KBM-7 (cell line): Measurements from ENCODE around the gene HSD11B1L.
A peak's percentile ranks its signal among the peaks of the same experiment; 100 is the strongest.

Source experiments
- DNase-seq: peaks from one replicate; pipeline ENCODE4 v3.0.0-alpha.2; 2015
- in situ Hi-C: fragments of 300-500 bp; cut with MboI; formaldehyde crosslinking; loops from 2 replicates; pipeline ENCODE4 v1.14.3; 2020; ENCODE audit warnings: low sequenced_read_pairs, low pct_unique_long_range_greater_than_20kb, mixed read lengths

Gene HSD11B1L

GRCh38 chr19:5680437-5681368, at the start of gene HSD11B1L, which contains the start of gene MICOS13:
Gene HSD11B1L (plus strand): TSS chr19:5681027. CDS start chr19:5684833, 3,806 bp downstream.
Gene MICOS13 (minus strand): TSS chr19:5680516. CDS start chr19:5680486, 30 bp downstream.
- DNase-seq, result peak; percentile 99
- in situ Hi-C loops, result no loop called here

GRCh38 chr19:5631567-5632240, 49.1 kb upstream of the HSD11B1L start:
- no peak for DNase-seq
- in situ Hi-C loops, result no loop called here

- DNase-seq, result no peak
- in situ Hi-C loops, result no loop called here
Observed at GRCh38 chr19:5632241-5632612, 48.6 kb upstream of the HSD11B1L start.

- in situ Hi-C loops, result no loop called here
Observed at GRCh38 chr19:5632657-5633056, 48.2 kb upstream of the HSD11B1L start.

GRCh38 chr19:5635427-5635826, 45.4 kb upstream of the HSD11B1L start:
- in situ Hi-C loops, result no loop called here
- no peak for DNase-seq

More at GRCh38 chr19:5632657-5633056, 48.2 kb upstream of the HSD11B1L start:
- DNase-seq, result no peak

GRCh38 chr19:5637971-5638370, 42.9 kb upstream of the HSD11B1L start:
- in situ Hi-C loops, result no loop called here
- DNase-seq, result no peak

GRCh38 chr19:5641171-5641570, 39.7 kb upstream of the HSD11B1L start:
- in situ Hi-C loops, result no loop called here
- no peak for DNase-seq

GRCh38 chr19:5642204-5642603, 38.6 kb upstream of the HSD11B1L start:
- in situ Hi-C loops, result no loop called here
- DNase-seq, result no peak

- DNase-seq, result no peak
- in situ Hi-C loops, result no loop called here
Observed at GRCh38 chr19:5643060-5643459, 37.8 kb upstream of the HSD11B1L start.

- in situ Hi-C loops, result no loop called here
- no peak for DNase-seq
Observed at GRCh38 chr19:5644037-5644436, 36.8 kb upstream of the HSD11B1L start.

- DNase-seq, result no peak
- in situ Hi-C loops, result no loop called here
Observed at GRCh38 chr19:5645409-5645808, 35.4 kb upstream of the HSD11B1L start.

- DNase-seq, result no peak
- in situ Hi-C loops, result no loop called here
Observed at GRCh38 chr19:5646703-5647102, 34.1 kb upstream of the HSD11B1L start.

GRCh38 chr19:5648464-5648863, 32.4 kb upstream of the HSD11B1L start:
- in situ Hi-C loops, result no loop called here
- DNase-seq, result no peak

- no peak for DNase-seq
- in situ Hi-C loops, result loop anchor here (10.0 kb wide), 1 partner anchor 47 kb away; no protein-coding TSS in a partner anchor
Observed at GRCh38 chr19:5651361-5651760, 29.5 kb upstream of the HSD11B1L start.

- DNase-seq, result no peak
- in situ Hi-C loops, result loop anchor here (10.0 kb wide), 1 partner anchor 47 kb away; no protein-coding TSS in a partner anchor
Observed at GRCh38 chr19:5652261-5652660, 28.6 kb upstream of the HSD11B1L start.

- in situ Hi-C loops, result loop anchor here (10.0 kb wide), 1 partner anchor 50 kb away; no protein-coding TSS in a partner anchor
- no peak for DNase-seq
Observed at GRCh38 chr19:5654931-5655330, 25.9 kb upstream of the HSD11B1L start.

GRCh38 chr19:5655412-5655811, 25.4 kb upstream of the HSD11B1L start:
- in situ Hi-C loops, result loop anchor here (10.0 kb wide), 1 partner anchor 51 kb away; no protein-coding TSS in a partner anchor
- no peak for DNase-seq

GRCh38 chr19:5661483-5661882, 19.3 kb upstream of the HSD11B1L start:
- in situ Hi-C loops, result no loop called here

GRCh38 chr19:5663904-5664303, 16.9 kb upstream of the HSD11B1L start:
- in situ Hi-C loops, result no loop called here
- no peak for DNase-seq

More at GRCh38 chr19:5661483-5661882, 19.3 kb upstream of the HSD11B1L start:
- no peak for DNase-seq

- DNase-seq, result no peak
- in situ Hi-C loops, result no loop called here
Observed at GRCh38 chr19:5664515-5664914, 16.3 kb upstream of the HSD11B1L start.
